PC-3 (cell line): ENCODE results near the gene PITRM1.

Source experiments
- EZH2 ChIP-seq: fragments of 300-600 bp; sonication (generic); IDR thresholded peaks from one replicate; pipeline ENCODE4 v1.6.1; 2017; ENCODE audit warnings: antibody characterized with exemption, mild to moderate bottlenecking, low read length; ENCODE audit not compliant: unreplicated experiment
- EZH2phosphoT487 ChIP-seq: fragments of 300-600 bp; sonication (generic); IDR thresholded peaks from 2 replicates; pipeline ENCODE4 v1.6.1; 2018; ENCODE audit warnings: mild to moderate bottlenecking, antibody characterized with exemption, low read length, borderline replicate concordance
- TF ChIP-seq, protein P1 (sequence below): fragments of 300-600 bp; sonication (generic); conservative IDR thresholded peaks from 2 replicates; pipeline ENCODE4 v1.5.1; 2017; ENCODE audit warnings: antibody characterized with exemption, low read depth, mild to moderate bottlenecking, low read length

DNA sequence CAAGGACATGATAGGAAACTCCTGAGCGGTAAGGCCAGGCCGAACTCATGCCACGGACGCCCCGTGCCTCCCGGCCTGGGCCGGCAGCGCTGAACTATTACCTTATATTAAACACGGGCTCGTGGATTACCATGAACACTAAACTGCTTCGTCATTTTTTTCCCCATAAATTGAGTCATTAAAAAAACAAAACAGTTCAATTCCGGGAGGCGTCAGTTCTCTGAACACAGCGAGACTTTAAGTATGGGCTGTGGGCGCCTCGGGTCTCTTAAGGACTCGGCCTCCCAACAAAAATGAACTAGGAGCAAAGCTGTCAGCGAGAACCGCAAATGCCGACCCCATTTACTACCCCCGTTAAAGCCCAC, 519 bp downstream of the PITRM1 start:
- TF ChIP-seq EZH2phosphoT487 (no peak), EZH2 (no peak)
- TF ChIP-seq, protein P1, sequence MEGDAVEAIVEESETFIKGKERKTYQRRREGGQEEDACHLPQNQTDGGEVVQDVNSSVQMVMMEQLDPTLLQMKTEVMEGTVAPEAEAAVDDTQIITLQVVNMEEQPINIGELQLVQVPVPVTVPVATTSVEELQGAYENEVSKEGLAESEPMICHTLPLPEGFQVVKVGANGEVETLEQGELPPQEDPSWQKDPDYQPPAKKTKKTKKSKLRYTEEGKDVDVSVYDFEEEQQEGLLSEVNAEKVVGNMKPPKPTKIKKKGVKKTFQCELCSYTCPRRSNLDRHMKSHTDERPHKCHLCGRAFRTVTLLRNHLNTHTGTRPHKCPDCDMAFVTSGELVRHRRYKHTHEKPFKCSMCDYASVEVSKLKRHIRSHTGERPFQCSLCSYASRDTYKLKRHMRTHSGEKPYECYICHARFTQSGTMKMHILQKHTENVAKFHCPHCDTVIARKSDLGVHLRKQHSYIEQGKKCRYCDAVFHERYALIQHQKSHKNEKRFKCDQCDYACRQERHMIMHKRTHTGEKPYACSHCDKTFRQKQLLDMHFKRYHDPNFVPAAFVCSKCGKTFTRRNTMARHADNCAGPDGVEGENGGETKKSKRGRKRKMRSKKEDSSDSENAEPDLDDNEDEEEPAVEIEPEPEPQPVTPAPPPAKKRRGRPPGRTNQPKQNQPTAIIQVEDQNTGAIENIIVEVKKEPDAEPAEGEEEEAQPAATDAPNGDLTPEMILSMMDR = no peak
